Measurements from ENCODE around the gene KRTAP5-5. TPM values are rescaled to one million over a fixed set of nuclear protein-coding genes. Genes with fewer than 3 reads are reported as not detected.
"Not testable (repeated sequence)": the region's sequence is repeated elsewhere in the genome, so short reads cannot be mapped to it uniquely, and the experiment has no call there.

KRTAP5-5 gene, protein sequence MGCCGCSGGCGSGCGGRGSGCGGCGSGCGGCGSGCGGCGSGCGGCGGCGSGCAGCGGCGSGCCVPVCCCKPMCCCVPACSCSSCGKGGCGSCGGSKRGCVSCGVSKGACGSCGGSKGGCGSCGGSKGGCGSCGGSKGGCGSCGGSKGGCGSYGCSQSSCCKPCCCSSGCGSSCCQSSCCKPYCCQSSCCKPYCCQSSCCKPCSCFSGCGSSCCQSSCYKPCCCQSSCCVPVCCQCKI
- not detected for total RNA-seq

DNA sequence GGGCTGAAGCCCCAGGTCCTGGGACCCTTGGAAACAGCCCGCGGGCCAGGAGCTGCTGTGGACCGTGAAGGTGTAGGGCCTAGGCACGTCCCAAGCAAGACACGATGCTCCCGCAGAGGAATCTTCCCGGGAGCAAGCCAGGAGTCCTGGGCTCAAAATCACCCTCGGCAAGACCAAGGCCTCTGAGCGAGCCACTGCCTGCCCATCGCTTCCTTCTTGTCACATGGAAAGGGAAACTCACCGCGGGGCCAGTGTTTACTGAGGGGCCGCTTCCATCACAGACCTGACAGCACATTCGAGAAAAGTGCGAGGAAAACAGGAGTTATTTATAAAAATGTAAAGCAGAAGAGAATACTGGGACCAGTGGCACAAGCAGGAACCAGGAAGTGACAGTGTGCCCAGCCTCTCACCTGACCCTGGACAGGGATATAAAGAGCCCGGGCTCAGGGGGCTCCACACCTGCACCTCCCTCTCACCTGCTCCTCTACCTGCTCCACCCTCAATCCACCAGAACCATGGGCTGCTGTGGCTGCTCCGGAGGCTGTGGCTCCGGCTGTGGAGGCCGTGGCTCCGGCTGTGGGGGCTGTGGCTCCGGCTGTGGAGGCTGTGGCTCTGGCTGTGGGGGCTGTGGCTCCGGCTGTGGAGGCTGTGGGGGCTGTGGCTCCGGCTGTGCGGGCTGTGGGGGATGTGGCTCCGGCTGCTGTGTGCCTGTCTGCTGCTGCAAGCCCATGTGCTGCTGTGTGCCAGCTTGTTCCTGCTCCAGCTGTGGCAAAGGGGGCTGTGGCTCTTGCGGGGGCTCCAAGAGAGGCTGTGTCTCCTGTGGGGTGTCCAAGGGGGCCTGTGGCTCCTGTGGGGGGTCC lies at the start of gene KRTAP5-5:
KRTAP5-5 (plus strand) TSS at position 450 of the 860 bp plus-strand sequence; CDS start at position 516, 66 bp downstream.
- ATAC-seq (no peak), DNase-seq (ENCODE audit: low spot score) (no peak)
- no peak within 1 kb of the TSS for H3K27ac Mint-ChIP-seq
- H3K4me1 Mint-ChIP-seq (ENCODE audit: low read depth in 2 of 2) = no peaks in the 10 kb centered on the region
- no peaks in the 10 kb centered on the region for H3K36me3 Mint-ChIP-seq
- H3K27me3 Mint-ChIP-seq = peaks cover 30 to 37% of the 10 kb centered on the region in 2 donors
- no peak within 1 kb of the TSS for H3K4me3 Mint-ChIP-seq
- no peaks in the 10 kb centered on the region for H3K9me3 Mint-ChIP-seq

DNA sequence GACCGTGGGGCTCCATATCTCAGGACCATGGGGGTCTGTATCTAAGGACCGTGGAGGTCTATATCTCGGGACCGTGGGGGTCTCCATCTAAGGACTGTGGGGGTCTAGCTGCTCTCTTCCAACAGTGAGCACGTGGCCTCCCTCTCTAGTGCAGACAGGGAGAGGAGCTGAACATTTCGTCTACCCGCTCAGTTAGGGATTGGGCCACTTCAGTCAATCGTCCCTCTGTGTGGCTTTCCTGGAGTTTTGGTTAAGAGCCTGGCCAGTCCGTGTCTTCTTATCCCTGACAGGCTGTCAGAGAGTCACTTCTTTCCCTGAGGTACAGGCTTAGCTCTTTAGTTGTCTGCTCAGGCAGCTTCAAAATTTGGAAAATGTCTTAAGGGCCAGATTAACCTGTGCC lies 47.6 kb upstream of the KRTAP5-5 start:
- Mint-ChIP-seq H3K4me1 (ENCODE audit: low read depth in 2 of 2) (peaks cover 0 to 9% of the 10 kb centered on the region in 2 donors), H3K36me3 (no peaks in the 10 kb centered on the region), H3K27me3 (peaks cover under 1 to 7% of the 10 kb centered on the region in 2 donors), H3K9me3 (no peaks in the 10 kb centered on the region), H3K4me3 (no peak overlapping the region), H3K27ac (no peak overlapping the region)
- ATAC-seq (no peak), DNase-seq (ENCODE audit: low spot score) (no peak)

DNA sequence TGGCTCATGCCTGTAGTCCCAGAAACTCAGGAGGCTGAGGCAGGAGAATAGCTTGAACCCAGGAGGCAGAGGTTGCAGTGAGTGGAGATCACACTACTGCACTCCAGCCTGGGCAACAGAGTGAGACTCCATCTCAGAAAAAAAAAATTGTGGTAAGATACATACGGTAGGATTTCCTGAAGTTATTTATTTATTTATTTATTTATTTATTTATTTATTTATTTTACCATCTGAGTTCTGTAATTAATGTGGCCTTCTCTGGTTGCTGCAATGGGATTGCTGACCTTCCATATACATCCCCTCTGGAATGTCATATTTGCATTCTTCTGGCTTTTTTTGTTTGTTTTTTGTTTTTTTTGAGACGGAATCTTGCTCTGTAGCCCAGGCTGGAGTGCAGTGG lies 46.7 kb upstream of the KRTAP5-5 start:
- not testable (repeated sequence) for H3K4me3 Mint-ChIP-seq, H3K27me3 Mint-ChIP-seq, H3K9me3 Mint-ChIP-seq

DNA sequence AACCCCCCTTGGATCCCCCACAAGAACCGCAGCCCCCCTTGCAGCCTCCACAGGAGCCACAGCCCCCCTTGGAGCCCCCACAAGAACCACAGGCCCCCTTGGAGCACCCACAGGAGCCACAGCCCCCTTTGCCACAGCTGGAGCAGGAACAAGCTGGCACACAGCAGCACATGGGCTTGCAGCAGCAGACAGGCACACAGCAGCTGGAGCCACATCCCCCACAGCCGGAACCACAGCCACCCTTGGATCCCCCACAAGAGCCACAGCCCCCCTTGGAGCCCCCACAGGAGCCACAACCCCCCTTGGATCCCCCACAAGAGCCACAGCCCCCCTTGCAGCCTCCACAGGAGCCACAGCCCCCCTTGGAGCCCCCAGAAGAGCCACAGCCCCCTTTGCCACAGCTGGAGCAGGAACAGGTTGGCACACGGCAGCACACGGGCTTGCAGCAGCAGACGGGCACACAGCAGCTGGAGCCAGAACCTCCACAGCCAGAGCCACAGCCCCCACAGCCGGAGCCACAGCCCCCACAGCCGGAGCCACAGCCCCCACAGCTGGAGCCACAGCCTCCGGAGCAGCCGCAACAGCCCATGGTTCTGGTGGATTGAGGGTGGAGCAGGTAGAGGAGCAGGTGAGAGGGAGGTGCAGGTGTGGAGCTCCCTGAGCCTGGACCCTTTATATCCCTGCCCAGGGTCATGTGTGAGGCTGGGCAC lies 44.8 kb upstream of the KRTAP5-5 start, which contains the start of gene KRTAP5-1:
KRTAP5-1 (minus strand) TSS at position 623 of the 710 bp plus-strand sequence; CDS start at position 589, 34 bp downstream.
- H3K27me3 Mint-ChIP-seq; ATAC-seq; H3K4me3 Mint-ChIP-seq; DNase-seq (ENCODE audit: low spot score); H3K27ac Mint-ChIP-seq; H3K36me3 Mint-ChIP-seq; H3K9me3 Mint-ChIP-seq: not testable (repeated sequence)
- peaks cover 13 to 21% of the 10 kb centered on the region in 2 donors for H3K4me1 Mint-ChIP-seq (ENCODE audit: low read depth in 2 of 2)

More for the DNA sequence above, 46.7 kb upstream of the KRTAP5-5 start:
- DNase-seq (ENCODE audit: low spot score); ATAC-seq; H3K27ac Mint-ChIP-seq; H3K4me1 Mint-ChIP-seq (ENCODE audit: low read depth in 2 of 2); H3K36me3 Mint-ChIP-seq: not testable (repeated sequence)

DNA sequence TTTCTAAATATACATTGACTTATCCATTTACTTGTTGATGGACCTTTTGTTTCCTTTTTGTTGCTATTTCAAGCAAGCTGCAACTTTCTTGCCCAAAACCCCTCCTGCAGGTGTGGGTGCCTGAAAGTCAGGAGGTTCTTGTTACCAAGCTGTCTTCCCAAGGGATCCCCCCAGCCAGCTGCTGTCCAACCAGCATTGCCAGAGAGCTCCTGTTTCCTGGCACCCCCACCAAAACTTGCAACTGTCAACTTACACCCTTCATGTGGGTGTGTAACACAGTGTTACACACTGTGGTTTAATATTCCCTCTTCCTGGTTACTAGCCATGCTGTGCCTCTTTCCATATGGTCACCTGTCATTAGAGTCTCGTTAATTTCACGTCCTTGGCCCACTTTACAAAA lies 42.9 kb upstream of the KRTAP5-5 start:
- Mint-ChIP-seq H3K4me1 (ENCODE audit: low read depth in 2 of 2) (peaks cover 13 to 26% of the 10 kb centered on the region in 2 donors), H3K36me3 (no peaks in the 10 kb centered on the region), H3K27me3 (peaks cover 0 to 4% of the 10 kb centered on the region in 2 donors), H3K9me3 (no peaks in the 10 kb centered on the region), H3K4me3 (no peak overlapping the region), H3K27ac (no peak overlapping the region)
- no peak for DNase-seq (ENCODE audit: low spot score)
- ATAC-seq = no peak

DNA sequence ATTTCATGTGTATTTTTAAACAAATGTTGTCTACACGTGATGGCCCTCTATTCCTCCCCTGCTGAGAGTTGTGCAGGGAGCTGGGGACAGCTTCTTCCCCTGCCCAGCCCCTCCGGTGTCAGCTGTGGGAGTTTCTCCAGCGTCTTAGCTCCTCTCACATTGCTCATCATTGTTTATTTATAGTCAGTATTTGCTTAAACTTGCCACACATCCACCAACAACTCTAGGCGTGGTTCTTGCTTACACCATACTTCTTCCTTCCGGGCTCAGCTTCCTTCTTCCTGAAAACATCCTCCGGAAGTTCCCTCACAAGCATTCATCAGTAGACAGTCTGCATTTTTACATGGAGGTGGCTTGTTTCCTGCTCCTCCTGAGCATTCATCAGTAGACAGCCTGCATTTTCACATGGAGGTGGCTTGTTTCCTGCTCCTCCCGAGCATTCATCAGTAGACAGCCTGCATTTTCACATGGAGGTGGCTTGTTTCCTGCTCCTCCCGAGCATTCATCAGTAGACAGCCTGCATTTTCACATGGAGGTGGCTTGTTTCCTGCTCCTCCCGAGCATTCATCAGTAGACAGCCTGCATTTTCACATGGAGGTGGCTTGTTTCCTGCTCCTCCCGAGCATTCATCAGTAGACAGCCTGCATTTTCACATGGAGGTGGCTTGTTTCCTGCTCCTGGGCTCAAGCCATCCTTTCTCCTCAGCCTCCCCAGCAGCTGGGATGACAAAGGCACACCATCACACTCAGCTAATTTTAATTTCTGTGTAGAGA lies 40.2 kb upstream of the KRTAP5-5 start:
- H3K4me1 Mint-ChIP-seq (ENCODE audit: low read depth in 2 of 2) = peaks cover 13 to 21% of the 10 kb centered on the region in 2 donors
- ATAC-seq = peak; percentile 81 to 86
- H3K27ac Mint-ChIP-seq = peak overlapping the region; percentile 74 to 92
- not testable (repeated sequence) for H3K9me3 Mint-ChIP-seq; DNase-seq (ENCODE audit: low spot score); H3K27me3 Mint-ChIP-seq; H3K36me3 Mint-ChIP-seq
- peak overlapping the region; percentile 72 for H3K4me3 Mint-ChIP-seq

DNA sequence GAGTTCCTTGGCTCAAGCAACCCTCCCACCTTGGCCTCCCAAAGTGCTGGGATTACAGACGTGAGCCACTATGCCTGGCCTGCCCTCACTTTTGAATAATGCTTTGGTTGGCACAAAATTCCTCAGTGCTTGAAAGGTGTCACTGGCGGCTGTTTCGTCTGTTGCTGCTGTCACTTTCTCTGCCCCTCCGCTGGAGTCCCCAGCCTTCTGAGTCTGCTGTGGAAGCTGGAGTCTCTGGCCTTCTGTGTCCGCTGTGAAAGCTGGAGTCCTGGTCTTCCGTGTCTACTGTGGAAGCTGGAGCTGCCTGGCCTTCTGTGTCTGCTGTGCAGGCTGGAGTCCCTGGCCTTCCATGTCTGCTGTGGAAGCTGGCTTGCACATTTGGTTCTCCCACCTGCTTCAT lies 39.6 kb upstream of the KRTAP5-5 start:
- Mint-ChIP-seq H3K9me3 (no peaks in the 10 kb centered on the region), H3K36me3 (no peaks in the 10 kb centered on the region), H3K27me3 (peaks cover 0 to 3% of the 10 kb centered on the region in 2 donors), H3K4me1 (ENCODE audit: low read depth in 2 of 2) (peaks cover 13 to 21% of the 10 kb centered on the region in 2 donors), H3K27ac (peak overlapping the region; percentile 57 to 59), H3K4me3 (no peak overlapping the region)
- no peak for ATAC-seq
- DNase-seq (ENCODE audit: low spot score) = no peak

DNA sequence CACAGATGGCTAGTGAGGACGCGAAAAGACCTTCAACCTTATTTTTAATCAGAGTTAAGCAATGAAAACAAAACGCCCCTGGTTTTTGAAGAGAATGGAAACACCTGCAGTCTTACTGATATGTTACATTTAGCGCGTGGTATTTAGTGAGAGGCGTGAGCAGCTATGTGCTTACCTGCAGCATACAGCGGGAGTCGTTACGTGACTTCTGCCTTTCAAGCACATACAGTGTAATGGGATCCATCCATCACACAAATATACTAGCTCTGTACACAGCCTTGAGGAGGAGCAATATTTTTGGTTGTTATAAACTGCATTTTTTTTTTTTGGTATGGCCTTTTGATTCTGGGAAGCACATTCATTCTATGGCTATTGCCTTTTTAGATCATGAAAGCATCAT lies 36.9 kb upstream of the KRTAP5-5 start:
- no peak for DNase-seq (ENCODE audit: low spot score)
- peaks cover 13 to 23% of the 10 kb centered on the region in 2 donors for H3K4me1 Mint-ChIP-seq (ENCODE audit: low read depth in 2 of 2)
- no peak for ATAC-seq
- H3K9me3 Mint-ChIP-seq = no peaks in the 10 kb centered on the region
- H3K27me3 Mint-ChIP-seq = peaks cover 7 to 19% of the 10 kb centered on the region in 2 donors
- H3K36me3 Mint-ChIP-seq = no peaks in the 10 kb centered on the region
- no peak overlapping the region for H3K4me3 Mint-ChIP-seq
- no peak overlapping the region for H3K27ac Mint-ChIP-seq

DNA sequence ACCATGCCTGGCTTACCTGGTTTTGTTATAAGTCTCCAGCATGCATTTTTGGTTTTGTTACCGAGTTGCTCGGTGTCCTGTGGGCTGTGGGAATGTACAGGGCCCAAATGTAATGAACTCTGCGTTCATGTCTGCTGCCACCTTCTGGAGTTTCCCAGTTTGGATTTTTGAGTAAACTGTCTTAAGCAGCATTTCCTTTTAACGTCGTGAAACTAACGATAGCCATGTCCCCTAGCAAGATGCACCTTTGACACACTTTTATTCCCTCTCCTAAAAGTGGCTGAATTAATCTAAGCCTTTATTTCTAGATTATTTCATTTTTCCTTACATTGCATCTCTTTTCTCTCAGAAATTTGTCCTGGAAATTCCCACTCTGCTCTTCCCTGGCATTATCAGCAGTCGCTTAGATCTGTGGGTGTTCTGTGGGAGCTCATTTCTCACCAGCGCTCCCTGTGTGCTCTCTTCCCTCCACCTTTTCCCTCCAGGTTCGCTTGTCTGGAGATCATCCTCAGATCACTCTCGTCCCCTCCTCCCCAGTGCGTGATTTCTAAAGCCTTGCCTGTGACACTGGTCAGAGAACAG lies 33.5 kb upstream of the KRTAP5-5 start:
- not testable (repeated sequence) for H3K4me1 Mint-ChIP-seq (ENCODE audit: low read depth in 2 of 2); DNase-seq (ENCODE audit: low spot score); ATAC-seq; H3K4me3 Mint-ChIP-seq; H3K27ac Mint-ChIP-seq; H3K9me3 Mint-ChIP-seq; H3K36me3 Mint-ChIP-seq
- H3K27me3 Mint-ChIP-seq = peaks cover 28 to 30% of the 10 kb centered on the region in 2 donors

DNA sequence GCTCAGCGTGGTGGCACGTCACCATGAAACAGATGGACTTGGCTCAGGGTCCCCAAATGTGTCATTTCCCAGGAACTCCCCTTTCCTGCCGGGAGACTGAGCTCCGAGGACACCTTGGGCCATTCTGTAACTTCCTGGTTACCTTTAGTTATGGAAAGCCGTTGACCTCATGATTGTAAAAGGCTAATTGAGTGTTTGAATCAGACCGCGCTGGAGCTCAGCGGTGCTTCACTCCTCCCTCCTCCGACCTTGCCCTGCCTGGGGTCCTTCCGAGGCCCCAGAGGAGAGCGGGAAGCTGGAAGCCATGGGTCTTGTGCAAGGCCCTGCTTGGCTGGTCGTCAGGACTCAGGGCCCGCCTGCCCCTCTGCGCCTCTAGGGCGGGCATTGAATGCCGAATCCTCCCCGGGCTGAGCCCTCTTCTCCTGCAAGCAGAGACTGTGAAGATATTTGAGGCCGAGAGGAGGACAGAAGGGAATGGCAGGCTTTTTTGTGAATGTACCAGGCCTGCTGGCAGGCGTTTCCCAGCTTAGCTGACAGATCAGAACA lies 32.9 kb upstream of the KRTAP5-5 start:
- H3K27me3 Mint-ChIP-seq = peaks cover 30 to 32% of the 10 kb centered on the region in 2 donors
- H3K36me3 Mint-ChIP-seq; H3K9me3 Mint-ChIP-seq; H3K4me3 Mint-ChIP-seq; ATAC-seq; H3K27ac Mint-ChIP-seq; H3K4me1 Mint-ChIP-seq (ENCODE audit: low read depth in 2 of 2); DNase-seq (ENCODE audit: low spot score): not testable (repeated sequence)

DNA sequence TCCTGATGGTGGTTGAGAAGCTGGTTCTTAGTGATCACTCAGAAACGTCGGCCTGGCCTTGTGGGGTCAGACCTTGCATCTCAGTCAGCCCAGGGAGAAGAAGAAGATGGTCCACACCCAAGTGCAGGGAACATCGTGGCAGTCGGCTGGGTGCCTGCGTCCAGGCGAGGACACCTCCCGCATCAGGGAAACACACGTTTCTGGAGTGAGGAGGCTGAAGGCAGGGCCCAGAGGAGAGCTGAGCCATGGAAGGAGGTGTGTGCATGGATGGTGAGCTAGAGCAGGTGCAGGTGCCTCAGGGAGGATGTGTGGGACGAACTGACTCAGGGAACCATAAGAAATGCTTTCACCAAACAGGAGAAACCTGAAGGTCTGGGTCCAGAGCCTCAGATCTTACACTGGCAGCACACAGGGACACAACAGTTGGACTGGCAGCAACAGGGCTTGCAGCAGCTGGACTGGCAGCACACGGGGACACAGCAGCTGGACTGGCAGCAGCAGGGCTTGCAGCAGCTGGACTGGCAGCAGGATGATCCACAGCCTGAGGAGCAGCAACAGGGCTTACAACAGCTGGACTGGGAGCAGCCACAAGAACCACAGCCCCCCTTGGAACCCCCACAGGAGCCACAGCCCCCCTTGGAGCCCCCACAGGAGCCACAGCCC lies 32.1 kb upstream of the KRTAP5-5 start:
- H3K4me3 Mint-ChIP-seq = no peak overlapping the region
- H3K4me1 Mint-ChIP-seq (ENCODE audit: low read depth in 2 of 2) = peaks cover 0 to 6% of the 10 kb centered on the region in 2 donors
- ATAC-seq = no peak
- H3K27me3 Mint-ChIP-seq = peaks cover 37% of the 10 kb centered on the region in 2 donors
- no peak overlapping the region for H3K27ac Mint-ChIP-seq
- no peaks in the 10 kb centered on the region for H3K36me3 Mint-ChIP-seq
- no peak for DNase-seq (ENCODE audit: low spot score)
- H3K9me3 Mint-ChIP-seq = no peaks in the 10 kb centered on the region

DNA sequence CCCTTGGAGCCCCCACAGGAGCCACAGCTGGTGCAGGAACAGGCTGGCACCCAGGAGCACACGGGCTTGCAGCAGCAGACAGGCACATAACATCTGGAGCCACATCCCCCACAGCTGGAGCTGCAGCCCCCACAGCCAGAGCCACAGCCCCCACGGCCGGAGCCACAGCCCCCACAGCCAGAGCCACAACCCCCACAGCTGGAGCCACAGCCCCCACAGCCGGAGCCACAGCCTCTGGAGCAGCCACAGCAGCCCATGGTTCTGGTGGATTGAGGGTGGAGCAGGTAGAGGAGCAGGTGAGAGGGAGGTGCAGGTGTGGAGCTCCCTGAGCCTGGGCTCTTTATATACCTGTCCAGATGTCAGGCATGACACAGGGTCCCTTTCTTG lies 31.6 kb upstream of the KRTAP5-5 start, which contains the start of gene KRTAP5-2:
KRTAP5-2 (minus strand) TSS at position 301 of the 387 bp plus-strand sequence; CDS start at position 257, 44 bp downstream.
- H3K36me3 Mint-ChIP-seq = no peaks in the 10 kb centered on the region
- H3K4me1 Mint-ChIP-seq (ENCODE audit: low read depth in 2 of 2) = peaks cover 0 to 6% of the 10 kb centered on the region in 2 donors
- H3K27ac Mint-ChIP-seq = no peak within 1 kb of the TSS
- H3K9me3 Mint-ChIP-seq = no peaks in the 10 kb centered on the region
- DNase-seq (ENCODE audit: low spot score) (no peak), ATAC-seq (no peak)
- H3K27me3 Mint-ChIP-seq = peaks cover 40% of the 10 kb centered on the region in 2 donors
- H3K4me3 Mint-ChIP-seq = no peak within 1 kb of the TSS
